Kidney epithelial cell (primary cell): ENCODE measurements around the gene C4B. TPM values are rescaled to one million over a fixed set of nuclear protein-coding genes. Genes with fewer than 3 reads are reported as not detected.
"Not testable (repeated sequence)": the region's sequence is repeated elsewhere in the genome, so short reads cannot be mapped to it uniquely, and the experiment has no call there.

Experiments used
- DNase-seq: peaks from one replicate; pipeline ENCODE4 v3.0.0-alpha.2; 2010; ENCODE audit warnings: low read depth
- H3K27me3 ChIP-seq: 2 replicates; pipeline ENCODE4 v1.6.0; 2011; ENCODE audit warnings: low read length; ENCODE audit not compliant: control insufficient read depth, insufficient read depth
- H3K36me3 ChIP-seq: 2 replicates; pipeline ENCODE4 v1.5.1; 2011; ENCODE audit warnings: low read length; ENCODE audit not compliant: control insufficient read depth, insufficient read depth
- H3K4me3 ChIP-seq: 2 replicates; pipeline ENCODE4 v1.5.1; 2011; ENCODE audit warnings: low read depth, mild to moderate bottlenecking, control low read depth, low read length
- total RNA-seq: library from RNA; depleted of rRNA; stranded (reverse); fragments of >200 nt; gene quantifications from 2 replicates; pipeline ENCODE4 v1.2.3, GENCODE V29; 2015

C4B gene
- total RNA-seq, 1 donor from 2014 or later = 2.3 TPM

DNA sequence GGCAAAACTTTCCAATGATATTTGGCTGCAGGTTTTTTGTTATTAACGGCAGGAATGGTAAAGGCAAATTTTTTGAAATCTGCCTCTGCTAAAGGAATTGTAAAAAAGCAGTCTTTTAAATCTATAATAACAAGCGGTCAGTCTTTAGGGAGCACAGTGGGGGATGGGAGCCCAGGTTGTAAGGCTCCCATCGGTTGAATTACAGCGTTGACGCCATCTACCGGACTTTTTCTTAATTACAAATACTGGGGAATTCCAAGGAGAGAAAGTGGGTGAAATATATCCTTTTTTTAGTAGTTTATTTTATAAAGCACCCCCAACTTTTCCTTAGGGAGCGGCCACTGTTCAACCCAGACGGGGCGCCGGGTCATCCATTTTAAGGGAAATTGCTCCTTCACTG, 25.2 kb upstream of the C4B start:
- not testable (repeated sequence) for DNase-seq, H3K4me3 ChIP-seq, H3K27me3 ChIP-seq, H3K36me3 ChIP-seq

DNA sequence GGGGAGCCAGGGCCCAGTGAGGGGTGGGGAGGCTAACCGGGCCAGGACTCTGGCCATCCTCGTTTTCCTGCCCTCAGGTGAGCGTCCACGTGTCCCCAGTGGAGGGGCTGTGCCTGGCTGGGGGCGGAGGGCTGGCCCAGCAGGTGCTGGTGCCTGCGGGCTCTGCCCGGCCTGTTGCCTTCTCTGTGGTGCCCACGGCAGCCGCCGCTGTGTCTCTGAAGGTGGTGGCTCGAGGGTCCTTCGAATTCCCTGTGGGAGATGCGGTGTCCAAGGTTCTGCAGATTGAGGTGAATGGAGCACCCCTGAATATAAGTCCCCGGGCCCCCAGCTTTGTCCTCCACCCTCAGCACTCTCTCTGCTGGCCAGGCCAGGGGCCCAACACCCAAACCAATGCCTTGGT, 20.2 kb upstream of the C4B start:
- H3K27me3 ChIP-seq, DNase-seq, H3K4me3 ChIP-seq, H3K36me3 ChIP-seq: not testable (repeated sequence)

- H3K4me3 ChIP-seq, H3K36me3 ChIP-seq, DNase-seq, H3K27me3 ChIP-seq: not testable (repeated sequence)
These were observed 18.2 kb upstream of the C4B start for GRCh38 chr6:31996385-31996784.

DNA sequence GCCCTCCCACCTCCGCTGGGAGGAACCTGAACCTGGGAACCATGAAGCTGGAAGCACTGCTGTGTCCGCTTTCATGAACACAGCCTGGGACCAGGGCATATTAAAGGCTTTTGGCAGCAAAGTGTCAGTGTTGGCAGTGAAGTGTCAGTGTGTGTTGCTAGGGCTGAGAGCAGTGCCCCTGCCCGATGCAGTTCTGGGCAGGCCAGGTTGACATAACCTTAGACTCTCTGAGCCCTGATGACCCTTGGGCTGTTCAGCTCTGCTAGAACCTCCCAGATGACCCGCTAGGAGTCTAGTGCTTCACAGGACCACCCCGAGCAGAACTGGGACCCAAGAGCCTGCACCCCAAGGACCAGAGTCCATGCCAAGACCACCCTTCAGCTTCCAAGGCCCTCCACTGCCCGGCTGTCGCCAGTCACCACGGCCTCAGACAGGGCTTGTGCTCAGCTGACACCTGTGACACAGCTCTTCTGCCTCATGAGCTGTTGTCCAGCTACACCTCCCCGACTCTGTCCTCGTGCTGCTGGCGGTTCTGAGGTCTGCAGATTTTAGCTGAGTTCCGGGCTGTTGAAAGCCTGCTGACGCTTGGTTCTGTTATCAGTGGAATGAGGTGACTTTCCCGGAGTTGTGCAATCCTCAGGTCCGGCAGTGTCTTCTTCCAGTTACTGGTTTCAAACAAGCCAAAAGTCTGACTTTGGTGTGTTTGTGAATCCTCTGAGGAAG, 11.9 kb upstream of the C4B start:
- DNase-seq, H3K36me3 ChIP-seq, H3K27me3 ChIP-seq, H3K4me3 ChIP-seq: not testable (repeated sequence)

DNA sequence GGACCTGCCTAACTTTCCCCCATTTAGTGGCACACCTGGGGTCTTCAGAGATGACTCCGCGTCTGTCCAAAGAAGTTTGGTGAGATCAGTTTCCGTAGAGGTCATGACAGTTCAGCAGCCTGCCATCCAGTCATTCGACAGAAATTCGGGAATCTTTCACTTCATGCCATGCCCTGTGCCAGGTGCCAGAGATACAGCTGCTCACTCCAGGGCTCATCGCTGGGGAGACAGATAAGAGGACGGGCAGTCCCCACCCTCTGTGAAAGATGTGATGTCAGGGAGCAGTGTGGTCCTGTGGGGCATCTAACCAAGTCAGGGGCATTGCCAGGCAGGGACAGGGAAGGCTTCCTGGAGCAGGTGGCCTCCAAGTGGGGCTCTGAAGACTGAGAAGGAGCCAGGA, 11.3 kb upstream of the C4B start:
- H3K4me3 ChIP-seq, H3K36me3 ChIP-seq, H3K27me3 ChIP-seq, DNase-seq: not testable (repeated sequence)

- H3K27me3 ChIP-seq, H3K4me3 ChIP-seq, DNase-seq, H3K36me3 ChIP-seq: not testable (repeated sequence)
These were observed 10.2 kb upstream of the C4B start for GRCh38 chr6:32004393-32004792.

DNA sequence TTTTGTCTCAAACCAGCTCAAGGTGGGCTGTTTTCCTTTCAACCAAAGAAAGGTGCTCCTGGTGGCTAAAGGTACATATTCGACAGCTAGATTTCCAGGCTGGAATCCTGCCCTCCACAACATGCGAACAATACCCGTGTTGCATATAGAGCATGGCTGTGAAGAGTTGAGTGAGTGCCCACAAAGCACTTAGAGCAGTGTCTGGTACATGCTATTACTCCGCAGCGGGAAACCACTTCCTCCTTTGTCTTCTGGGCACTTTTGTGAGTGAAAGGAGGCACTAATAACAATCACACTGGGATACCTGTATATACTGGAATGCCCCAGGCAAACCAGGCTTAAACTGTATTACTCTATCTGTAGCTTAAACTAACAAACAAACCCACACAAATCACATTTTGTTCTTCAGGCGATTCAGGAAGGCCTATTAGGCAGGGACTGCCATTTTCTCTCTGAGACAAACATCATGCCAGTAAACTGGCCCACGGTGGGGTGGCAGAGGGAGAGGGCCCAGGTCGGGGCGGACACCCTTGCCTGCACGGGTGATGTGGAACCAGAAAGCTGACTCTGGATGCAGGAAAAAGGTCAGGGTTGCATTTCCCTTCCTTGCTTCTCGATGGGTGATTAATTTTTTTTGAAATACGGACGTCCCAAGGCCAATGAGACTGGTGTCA, 9.6 kb upstream of the C4B start:
- not testable (repeated sequence) for H3K27me3 ChIP-seq, DNase-seq, H3K36me3 ChIP-seq, H3K4me3 ChIP-seq

DNA sequence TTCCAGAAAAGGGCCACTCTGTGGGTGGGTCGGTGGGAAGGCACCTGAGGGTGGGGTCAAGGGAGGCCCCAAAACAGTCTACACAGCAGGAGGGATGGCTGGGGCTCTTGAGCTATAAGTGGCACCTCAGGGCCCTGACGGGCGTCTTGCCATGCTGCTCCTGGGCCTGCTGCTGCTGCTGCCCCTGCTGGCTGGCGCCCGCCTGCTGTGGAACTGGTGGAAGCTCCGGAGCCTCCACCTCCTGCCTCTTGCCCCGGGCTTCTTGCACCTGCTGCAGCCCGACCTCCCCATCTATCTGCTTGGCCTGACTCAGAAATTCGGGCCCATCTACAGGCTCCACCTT, 9.1 kb upstream of the C4B start:
- H3K36me3 ChIP-seq, DNase-seq, H3K4me3 ChIP-seq, H3K27me3 ChIP-seq: not testable (repeated sequence)

GRCh38 chr6:32005991-32006529, 8.5 kb upstream of the C4B start:
- not testable (repeated sequence) for H3K4me3 ChIP-seq, H3K27me3 ChIP-seq, DNase-seq, H3K36me3 ChIP-seq

GRCh38 chr6:32007086-32007485, 7.5 kb upstream of the C4B start:
- DNase-seq, H3K4me3 ChIP-seq, H3K36me3 ChIP-seq, H3K27me3 ChIP-seq: not testable (repeated sequence)

- not testable (repeated sequence) for DNase-seq, H3K27me3 ChIP-seq, H3K36me3 ChIP-seq, H3K4me3 ChIP-seq
These were observed 6.6 kb upstream of the C4B start for GRCh38 chr6:32008037-32008436.

DNA sequence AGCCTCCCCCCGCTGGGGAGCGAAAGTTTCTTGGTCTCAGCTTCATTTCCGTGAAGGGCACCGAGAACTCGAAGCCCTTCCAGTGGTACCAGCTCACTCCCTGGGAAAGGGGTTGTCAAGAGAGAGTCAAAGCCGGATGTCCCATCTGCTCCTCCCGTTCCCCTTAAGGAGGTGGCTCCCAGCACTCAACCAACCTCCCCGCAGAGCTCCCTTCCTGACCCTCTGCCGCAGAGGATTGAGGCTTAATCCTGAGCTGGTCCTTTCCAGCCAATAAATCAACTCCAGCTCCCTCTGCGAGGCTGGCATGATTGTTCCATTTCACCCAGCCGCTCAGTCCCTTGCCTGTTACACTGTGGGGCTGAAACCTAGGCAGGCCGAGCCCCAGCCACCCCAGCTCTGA, 6.0 kb upstream of the C4B start:
- H3K4me3 ChIP-seq, H3K27me3 ChIP-seq, DNase-seq, H3K36me3 ChIP-seq: not testable (repeated sequence)

- not testable (repeated sequence) for H3K4me3 ChIP-seq, H3K27me3 ChIP-seq, H3K36me3 ChIP-seq, DNase-seq
These were observed 5.1 kb upstream of the C4B start for GRCh38 chr6:32009537-32009936.

GRCh38 chr6:32010856-32011530, 3.6 kb upstream of the C4B start:
- H3K27me3 ChIP-seq, H3K36me3 ChIP-seq, DNase-seq, H3K4me3 ChIP-seq: not testable (repeated sequence)
